Transverse colon (tissue), 4 donors: ENCODE measurements around the gene IL4I1.

Source experiments
- EP300 ChIP-seq: sonication (generic); formaldehyde crosslinking; IDR thresholded peaks from one replicate; pipeline ENCODE4 v1.6.1; 2017; ENCODE audit warnings: antibody characterized with exemption, low read depth
- POLR2AphosphoS5 ChIP-seq, 3 donors: sonication (generic); formaldehyde crosslinking; IDR thresholded peaks; one replicate each; pipeline ENCODE4 v1.6.1; 2016; ENCODE audit warnings: antibody characterized with exemption in 3 of 3
- TF ChIP-seq, protein P1 (sequence below), 5 experiments: fragments of 200-600 bp in 3 of 5; fragments of 450-650 bp in 2 of 5; sonication (generic) in 3 of 5; IDR thresholded peaks; 1 replicate in 2 of 5; 2 replicates in 3 of 5; pipeline ENCODE4 v1.5.1; 2016 to 2017; ENCODE audit warnings: antibody characterized with exemption in 5 of 5, inconsistent platforms in 3 of 5, mild to moderate bottlenecking in 2 of 5, moderate library complexity in 1 of 5

DNA sequence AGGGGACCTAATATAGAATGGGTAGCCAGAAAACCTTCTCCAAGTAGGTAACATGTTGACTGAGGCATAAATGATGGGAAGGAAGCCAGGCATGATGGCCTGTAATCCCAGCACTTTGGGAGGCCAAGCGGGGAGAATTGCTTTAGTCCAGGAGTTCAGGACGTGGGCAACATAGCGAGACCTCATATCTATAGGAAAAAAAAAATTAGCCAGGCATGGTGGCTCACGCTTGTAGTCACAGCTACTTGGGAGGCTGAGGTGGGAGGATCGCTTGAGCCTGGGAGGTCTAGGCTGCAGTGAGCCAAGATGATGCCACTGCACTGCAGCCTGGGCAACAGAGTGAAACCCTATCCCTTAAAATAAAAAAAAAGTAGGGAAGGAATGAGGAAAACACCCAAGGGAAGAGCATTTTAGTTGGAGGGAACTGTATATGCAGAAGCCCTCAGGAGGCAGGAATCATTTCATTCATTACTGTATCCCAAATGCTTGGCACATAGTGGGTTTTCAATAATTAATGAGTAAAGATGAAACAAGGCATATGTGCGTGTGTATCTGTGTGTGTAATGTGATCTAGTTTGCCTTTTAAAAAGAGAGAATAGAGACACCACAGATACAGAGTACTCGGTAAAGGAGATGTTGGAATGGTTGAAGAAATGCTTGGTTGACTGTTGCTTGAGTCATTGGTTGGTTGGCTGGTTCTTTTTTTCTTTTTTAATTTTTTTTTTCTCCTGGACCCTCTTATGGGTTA, 34.8 kb upstream of the IL4I1 start:
- TF ChIP-seq, protein P1, sequence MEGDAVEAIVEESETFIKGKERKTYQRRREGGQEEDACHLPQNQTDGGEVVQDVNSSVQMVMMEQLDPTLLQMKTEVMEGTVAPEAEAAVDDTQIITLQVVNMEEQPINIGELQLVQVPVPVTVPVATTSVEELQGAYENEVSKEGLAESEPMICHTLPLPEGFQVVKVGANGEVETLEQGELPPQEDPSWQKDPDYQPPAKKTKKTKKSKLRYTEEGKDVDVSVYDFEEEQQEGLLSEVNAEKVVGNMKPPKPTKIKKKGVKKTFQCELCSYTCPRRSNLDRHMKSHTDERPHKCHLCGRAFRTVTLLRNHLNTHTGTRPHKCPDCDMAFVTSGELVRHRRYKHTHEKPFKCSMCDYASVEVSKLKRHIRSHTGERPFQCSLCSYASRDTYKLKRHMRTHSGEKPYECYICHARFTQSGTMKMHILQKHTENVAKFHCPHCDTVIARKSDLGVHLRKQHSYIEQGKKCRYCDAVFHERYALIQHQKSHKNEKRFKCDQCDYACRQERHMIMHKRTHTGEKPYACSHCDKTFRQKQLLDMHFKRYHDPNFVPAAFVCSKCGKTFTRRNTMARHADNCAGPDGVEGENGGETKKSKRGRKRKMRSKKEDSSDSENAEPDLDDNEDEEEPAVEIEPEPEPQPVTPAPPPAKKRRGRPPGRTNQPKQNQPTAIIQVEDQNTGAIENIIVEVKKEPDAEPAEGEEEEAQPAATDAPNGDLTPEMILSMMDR (IDR thresholded peaks at IDR 0.05): no peak
- TF ChIP-seq POLR2AphosphoS5 (IDR thresholded peaks at IDR 0.05): no peak
- TF ChIP-seq EP300: no peak
